SK-N-SH (cell line): Measurements from ENCODE around the gene IFITM5. TPM values are rescaled to one million over a fixed set of nuclear protein-coding genes. Genes with fewer than 3 reads are reported as not detected.

Source experiments
- CTCF ChIA-PET: fragments of 300-600, 350-600 bp; formaldehyde crosslinking; extraction: SDS; loops from one replicate; lab custom pipeline; 2021; lab: Yijun Ruan, JAX
- POLR2A ChIA-PET: fragments of 350-600 bp; sonication (Branson Sonifier 250); formaldehyde crosslinking; extraction: SDS; loops from one replicate; lab custom pipeline; 2020; ENCODE audit warnings: antibody characterized with exemption, inconsistent platforms; lab: Yijun Ruan, JAX
- DNase-seq: peaks from one replicate; pipeline ENCODE4 v3.0.0; 2012
- H2AFZ ChIP-seq: fragments of 200-600 bp; sonication (generic); 2 replicates; pipeline ENCODE4 v1.8.1; 2016; ENCODE audit warnings: antibody characterized with exemption, mild to moderate bottlenecking, low read depth
- H3F3A ChIP-seq: fragments of 200-600 bp; sonication (generic); replicated peaks from 2 replicates; pipeline ENCODE3; 2016; ENCODE audit warnings: antibody characterized with exemption, mild to moderate bottlenecking; ENCODE audit not compliant: insufficient read depth
- H3K27ac ChIP-seq, 2 experiments: fragments of 200-500 bp in 1 of 2; fragments of 200-600 bp in 1 of 2; sonication (Bioruptor generic) in 1 of 2; sonication (generic), shearing (Covaris generic) in 1 of 2; 2 replicates each; pipeline versions ENCODE4 v1.5.1 to v1.6.1; 2014 to 2016; ENCODE audit warnings: low read depth in 2 of 2, inconsistent platforms in 1 of 2, low read length in 1 of 2, mild to moderate bottlenecking in 1 of 2, mixed read lengths in 1 of 2
- H3K27me3 ChIP-seq: fragments of 200-600 bp; sonication (generic), shearing (Covaris generic); 2 replicates; pipeline ENCODE4 v1.6.1; 2016; ENCODE audit warnings: mixed run types; ENCODE audit not compliant: insufficient read depth
- H3K36me3 ChIP-seq, 2 experiments: fragments of 200-500 bp in 1 of 2; fragments of 200-600 bp in 1 of 2; sonication (Bioruptor generic) in 1 of 2; sonication (generic) in 1 of 2; replicated peaks in 1 of 2; 2 replicates each; pipeline versions ENCODE3 to v1.5.1; 2014 to 2016; ENCODE audit warnings: low read length in 1 of 2, mild to moderate bottlenecking in 1 of 2; ENCODE audit not compliant: insufficient read depth in 2 of 2, control insufficient read depth in 1 of 2
- H3K4me1 ChIP-seq, 2 experiments: fragments of 200-500 bp in 1 of 2; fragments of 200-600 bp in 1 of 2; sonication (Bioruptor generic) in 1 of 2; sonication (generic), shearing (Covaris generic) in 1 of 2; 2 replicates each; pipeline versions ENCODE4 v1.5.1 to v1.6.1; 2014 to 2016; ENCODE audit warnings: low read depth in 1 of 2, low read length in 1 of 2, mixed run types in 1 of 2; ENCODE audit not compliant: insufficient read depth in 2 of 2, control insufficient read depth in 1 of 2
- H3K4me2 ChIP-seq: fragments of 200-600 bp; sonication (generic), shearing (Covaris generic); 2 replicates; pipeline ENCODE4 v1.6.1; 2017; ENCODE audit warnings: mixed run types
- H3K4me3 ChIP-seq, 2 experiments: fragments of 200-500 bp in 1 of 2; fragments of 200-600 bp in 1 of 2; sonication (Bioruptor generic) in 1 of 2; sonication (generic), shearing (Covaris generic) in 1 of 2; 2 replicates each; pipeline versions ENCODE4 v1.5.1 to v1.8.1; 2014 to 2016; ENCODE audit warnings: low read depth in 2 of 2, inconsistent platforms in 1 of 2, low read length in 1 of 2, mild to moderate bottlenecking in 1 of 2, mixed read lengths in 1 of 2, moderate library complexity in 1 of 2
- H3K79me2 ChIP-seq: fragments of 200-600 bp; sonication (generic); 2 replicates; pipeline ENCODE4 v1.8.1; 2017; ENCODE audit warnings: mild to moderate bottlenecking; ENCODE audit not compliant: insufficient read depth
- H3K9ac ChIP-seq: fragments of 200-600 bp; sonication (generic); 2 replicates; pipeline ENCODE4 v1.6.1; 2017; ENCODE audit warnings: mixed run types
- H3K9me2 ChIP-seq: fragments of 200-600 bp; sonication (generic); 2 replicates; pipeline ENCODE4 v1.6.1; 2017; ENCODE audit warnings: mixed run types
- H3K9me3 ChIP-seq: fragments of 200-600 bp; sonication (generic); 2 replicates; pipeline ENCODE4 v1.6.1; 2017; ENCODE audit warnings: mixed run types, mild to moderate bottlenecking, moderate library complexity
- H4K20me1 ChIP-seq: fragments of 200-600 bp; sonication (generic); 2 replicates; pipeline ENCODE4 v1.6.1; 2017; ENCODE audit warnings: mild to moderate bottlenecking, mixed run types; ENCODE audit not compliant: insufficient read depth
- CHD2 ChIP-seq: fragments of 150-350 bp; IDR thresholded peaks from 2 replicates; pipeline ENCODE4 v1.6.1; 2018; ENCODE audit warnings: low read length; ENCODE audit not compliant: partially characterized antibody
- FOXJ3 ChIP-seq: sonication (generic); formaldehyde crosslinking; IDR thresholded peaks from 2 replicates; pipeline ENCODE4 v1.5.1; 2020; ENCODE audit warnings: mild to moderate bottlenecking, missing genetic modification reagents
- FOXM1 ChIP-seq: IDR thresholded peaks from 2 replicates; pipeline ENCODE4 v1.4.0; 2012; ENCODE audit warnings: low read depth, mild to moderate bottlenecking
- GABPA ChIP-seq: IDR thresholded peaks from 2 replicates; pipeline ENCODE4 v1.4.0; 2012; ENCODE audit warnings: low read depth, mild to moderate bottlenecking
- JUND ChIP-seq: IDR thresholded peaks from 2 replicates; pipeline ENCODE4 v1.4.0; 2012
- NRF1 ChIP-seq: IDR thresholded peaks from 2 replicates; pipeline ENCODE4 v1.6.1; 2012; ENCODE audit warnings: low read depth, mild to moderate bottlenecking, low read length
- POLR2AphosphoS5 ChIP-seq: IDR thresholded peaks from 2 replicates; pipeline ENCODE4 v1.6.1; 2012; ENCODE audit warnings: low read depth, low read length
- RAD21 ChIP-seq: IDR thresholded peaks from 2 replicates; pipeline ENCODE4 v1.6.1; 2012; ENCODE audit warnings: mild to moderate bottlenecking, low read length
- SMC3 ChIP-seq: IDR thresholded peaks from 2 replicates; pipeline ENCODE4 v1.6.1; 2012; ENCODE audit warnings: low read depth, low read length, improper control_type of control experiment
- TAF1 ChIP-seq: IDR thresholded peaks from 2 replicates; pipeline ENCODE4 v1.6.1; 2012; ENCODE audit warnings: low read depth, mild to moderate bottlenecking, low read length, moderate library complexity, borderline replicate concordance
- YY1 ChIP-seq: IDR thresholded peaks from 2 replicates; pipeline ENCODE4 v1.4.0; 2012; ENCODE audit warnings: low read depth, mild to moderate bottlenecking
- WGBS: methylation state at CpG from one replicate; pipeline ENCODE4 v1.1.6; 2017; ENCODE audit warnings: low lambda C conversion rate; 5-methylcytosine and 5-hydroxymethylcytosine counted together
- polyA plus RNA-seq, 3 experiments: library from polyadenylated mRNA; depleted of rRNA; stranded (reverse); fragments of >200 nt; gene quantifications; 2 replicates each; pipeline ENCODE4 v1.2.3, GENCODE V29; 2012
- TF ChIP-seq, protein P1 (sequence below): fragments of 150-350 bp; IDR thresholded peaks from 2 replicates; pipeline ENCODE4 v1.6.1; 2016; ENCODE audit warnings: mild to moderate bottlenecking, low read depth, low read length
- TF ChIP-seq, protein P2 (sequence below): IDR thresholded peaks from 2 replicates; pipeline ENCODE4 v1.4.0; 2012; ENCODE audit warnings: low read depth, borderline replicate concordance
- TF ChIP-seq, protein P3 (sequence below): fragments of 150-350 bp; IDR thresholded peaks from 2 replicates; pipeline ENCODE4 v1.6.1; 2017; ENCODE audit warnings: antibody characterized with exemption, low read length, low read depth, borderline replicate concordance
- TF ChIP-seq, protein P4 (sequence below): IDR thresholded peaks from 2 replicates; pipeline ENCODE4 v1.4.0; 2012; ENCODE audit warnings: low read depth

The IFITM5 gene
- polyA plus RNA-seq, 1 of the 3 experiments (the other 2 are of a cell fraction) = not detected

DNA sequence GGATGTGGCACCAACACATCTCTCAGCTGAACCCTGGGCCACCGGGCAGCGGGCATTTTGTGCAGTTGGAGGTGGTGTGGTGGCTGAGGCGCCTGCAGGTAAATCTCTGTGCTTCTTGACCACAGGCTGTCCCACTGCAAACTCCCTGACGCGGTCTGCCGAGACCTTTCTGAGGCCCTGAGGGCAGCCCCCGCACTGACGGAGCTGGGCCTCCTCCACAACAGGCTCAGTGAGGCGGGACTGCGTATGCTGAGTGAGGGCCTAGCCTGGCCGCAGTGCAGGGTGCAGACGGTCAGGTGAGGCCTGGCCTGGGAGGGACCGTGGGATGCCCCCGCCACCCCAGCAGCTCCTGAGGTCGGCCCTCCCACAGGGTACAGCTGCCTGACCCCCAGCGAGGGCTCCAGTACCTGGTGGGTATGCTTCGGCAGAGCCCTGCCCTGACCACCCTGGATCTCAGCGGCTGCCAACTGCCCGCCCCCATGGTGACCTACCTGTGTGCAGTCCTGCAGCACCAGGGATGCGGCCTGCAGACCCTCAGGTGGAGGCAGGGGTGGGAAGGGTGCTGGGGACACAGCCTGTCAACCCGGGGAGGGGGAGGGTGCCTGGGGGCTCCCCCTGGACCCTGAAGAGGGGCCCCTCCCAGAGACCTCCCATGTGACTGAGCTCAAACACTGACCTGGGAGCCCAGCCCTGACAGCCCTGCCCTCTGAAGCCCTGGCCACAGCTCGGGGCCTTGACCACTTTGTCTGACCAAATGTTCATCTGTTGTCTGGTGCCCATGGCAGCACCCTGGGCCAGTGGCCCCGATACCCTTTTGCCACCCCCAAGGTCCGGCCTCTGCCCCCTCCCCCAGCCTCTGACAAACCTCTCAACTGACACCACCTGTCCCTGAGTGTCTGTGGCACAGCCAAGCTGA lies 15.0 kb downstream of the IFITM5 start:
- Histone ChIP-seq H4K20me1 (no peaks in the 10 kb centered on the region), H3K4me2 (no peak overlapping the region), H3K9me3 (no peaks in the 10 kb centered on the region), H3K36me3 (no peaks in the 10 kb centered on the region), H3F3A (no peaks in the 10 kb centered on the region), H2AFZ (no peak overlapping the region), H3K9me2 (no peaks in the 10 kb centered on the region), H3K27ac (no peak overlapping the region), H3K4me1 (peaks cover 0 to 6% of the 10 kb centered on the region in 2 experiments; a peak in 1 of 4 replicates), H3K4me3 (no peak overlapping the region), H3K79me2 (no peaks in the 10 kb centered on the region), H3K9ac (no peak overlapping the region), H3K27me3 (peaks cover 35% of the 10 kb centered on the region)
- TF ChIP-seq FOXM1 (no peak), FOXJ3 (CRISPR knock-in tag) (no peak), RAD21 (no peak), POLR2AphosphoS5 (no peak), CHD2 (no peak), JUND (no peak)
- TF ChIP-seq, protein P1, sequence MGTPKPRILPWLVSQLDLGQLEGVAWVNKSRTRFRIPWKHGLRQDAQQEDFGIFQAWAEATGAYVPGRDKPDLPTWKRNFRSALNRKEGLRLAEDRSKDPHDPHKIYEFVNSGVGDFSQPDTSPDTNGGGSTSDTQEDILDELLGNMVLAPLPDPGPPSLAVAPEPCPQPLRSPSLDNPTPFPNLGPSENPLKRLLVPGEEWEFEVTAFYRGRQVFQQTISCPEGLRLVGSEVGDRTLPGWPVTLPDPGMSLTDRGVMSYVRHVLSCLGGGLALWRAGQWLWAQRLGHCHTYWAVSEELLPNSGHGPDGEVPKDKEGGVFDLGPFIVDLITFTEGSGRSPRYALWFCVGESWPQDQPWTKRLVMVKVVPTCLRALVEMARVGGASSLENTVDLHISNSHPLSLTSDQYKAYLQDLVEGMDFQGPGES = no peak
- TF ChIP-seq, protein P2, sequence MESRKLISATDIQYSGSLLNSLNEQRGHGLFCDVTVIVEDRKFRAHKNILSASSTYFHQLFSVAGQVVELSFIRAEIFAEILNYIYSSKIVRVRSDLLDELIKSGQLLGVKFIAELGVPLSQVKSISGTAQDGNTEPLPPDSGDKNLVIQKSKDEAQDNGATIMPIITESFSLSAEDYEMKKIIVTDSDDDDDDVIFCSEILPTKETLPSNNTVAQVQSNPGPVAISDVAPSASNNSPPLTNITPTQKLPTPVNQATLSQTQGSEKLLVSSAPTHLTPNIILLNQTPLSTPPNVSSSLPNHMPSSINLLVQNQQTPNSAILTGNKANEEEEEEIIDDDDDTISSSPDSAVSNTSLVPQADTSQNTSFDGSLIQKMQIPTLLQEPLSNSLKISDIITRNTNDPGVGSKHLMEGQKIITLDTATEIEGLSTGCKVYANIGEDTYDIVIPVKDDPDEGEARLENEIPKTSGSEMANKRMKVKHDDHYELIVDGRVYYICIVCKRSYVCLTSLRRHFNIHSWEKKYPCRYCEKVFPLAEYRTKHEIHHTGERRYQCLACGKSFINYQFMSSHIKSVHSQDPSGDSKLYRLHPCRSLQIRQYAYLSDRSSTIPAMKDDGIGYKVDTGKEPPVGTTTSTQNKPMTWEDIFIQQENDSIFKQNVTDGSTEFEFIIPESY = no peak
- TF ChIP-seq, protein P3, sequence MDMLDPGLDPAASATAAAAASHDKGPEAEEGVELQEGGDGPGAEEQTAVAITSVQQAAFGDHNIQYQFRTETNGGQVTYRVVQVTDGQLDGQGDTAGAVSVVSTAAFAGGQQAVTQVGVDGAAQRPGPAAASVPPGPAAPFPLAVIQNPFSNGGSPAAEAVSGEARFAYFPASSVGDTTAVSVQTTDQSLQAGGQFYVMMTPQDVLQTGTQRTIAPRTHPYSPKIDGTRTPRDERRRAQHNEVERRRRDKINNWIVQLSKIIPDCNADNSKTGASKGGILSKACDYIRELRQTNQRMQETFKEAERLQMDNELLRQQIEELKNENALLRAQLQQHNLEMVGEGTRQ = no peak
- ChIA-PET POLR2A (no interaction called here), CTCF (interaction anchor here (0.6 to 2.0 kb wide), 8 partner anchors 9 to 235 kb away, joined by 3 to 9 read pairs (median 4); partner anchors contain the start of gene PSMD13)
- peak; percentile 34 for DNase-seq
- WGBS = 71% methylated on average over 11 of the region's 24 CpGs

DNA sequence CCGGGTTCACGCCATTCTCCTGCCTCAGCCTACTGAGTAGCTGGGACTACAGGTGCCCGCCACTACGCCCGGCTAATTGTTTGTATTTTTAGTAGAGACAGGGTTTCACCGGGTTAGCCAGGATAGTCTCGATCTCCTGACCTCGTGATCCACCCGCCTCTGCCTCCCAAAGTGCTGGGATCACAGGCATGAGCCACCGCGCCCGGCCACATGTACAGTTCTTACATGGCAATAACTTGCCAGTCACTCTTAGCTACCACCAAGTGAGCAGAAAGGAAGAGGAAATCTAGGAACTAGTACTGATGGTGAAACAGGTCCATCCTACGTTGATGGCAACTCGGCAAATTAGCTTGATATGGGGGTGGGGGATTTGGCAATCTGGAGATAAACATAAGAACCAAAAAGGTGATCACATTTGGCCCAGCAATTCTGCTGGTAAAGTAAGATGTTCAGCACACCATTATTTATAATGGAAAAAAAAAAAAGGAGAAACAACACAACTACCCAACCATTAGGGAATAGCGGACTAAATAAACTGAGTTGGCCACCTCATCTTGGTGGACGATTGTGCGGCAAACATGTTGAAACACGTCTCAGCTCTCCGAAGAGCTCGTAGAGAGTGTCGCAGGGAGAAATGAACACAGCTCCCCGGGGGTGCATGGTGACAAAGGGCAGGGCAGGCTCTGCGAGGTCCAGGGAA lies 15.8 kb downstream of the IFITM5 start:
- DNase-seq = no peak
- no peaks in the 10 kb centered on the region for H3K36me3 ChIP-seq
- H3K79me2 ChIP-seq = no peaks in the 10 kb centered on the region
- CTCF ChIA-PET = interaction anchor here (1.0 to 1.9 kb wide), 6 partner anchors 9 to 165 kb away, joined by 3 to 9 read pairs (median 4); partner anchors contain the start of gene PSMD13
- no peak overlapping the region for H2AFZ ChIP-seq
- H3K4me1 ChIP-seq = peaks cover 0 to 6% of the 10 kb centered on the region in 2 experiments; a peak in 1 of 4 replicates
- H3K4me2 ChIP-seq = no peak overlapping the region
- H3K9ac ChIP-seq = no peak overlapping the region
- no peak overlapping the region for H3K27ac ChIP-seq
- TF ChIP-seq FOXM1 (no peak), GABPA (no peak), SMC3 (no peak), TAF1 (no peak), JUND (no peak), YY1 (no peak), NRF1 (no peak)
- TF ChIP-seq, protein P4, sequence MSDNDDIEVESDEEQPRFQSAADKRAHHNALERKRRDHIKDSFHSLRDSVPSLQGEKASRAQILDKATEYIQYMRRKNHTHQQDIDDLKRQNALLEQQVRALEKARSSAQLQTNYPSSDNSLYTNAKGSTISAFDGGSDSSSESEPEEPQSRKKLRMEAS = no peak
- TF ChIP-seq, all 33 proteins: peak for 0
- Histone ChIP-seq H3K4me3 (no peak overlapping the region), H3K27me3 (peaks cover 44% of the 10 kb centered on the region), H3K9me2 (no peaks in the 10 kb centered on the region), H3K9me3 (no peaks in the 10 kb centered on the region), H3F3A (no peaks in the 10 kb centered on the region), H4K20me1 (no peaks in the 10 kb centered on the region)
- 72% methylated on average over 23 of the region's 23 CpGs for WGBS
- POLR2A ChIA-PET = no interaction called here
